Measurements from ENCODE around the gene SIRT1. TPM values are rescaled to one million over a fixed set of nuclear protein-coding genes. Genes with fewer than 3 reads are reported as not detected.

The SIRT1 gene
- total RNA-seq, 1 experiment from 2014 or later = 22.8 TPM

- ChIA-PET RAD21 (ENCODE audit: low non-redundant PET in 1 of 2, low total read pairs in 2 of 2, uncharacterized antibody in 2 of 2, unreplicated experiment in 2 of 2) (no interaction called here), CTCF (no interaction called here), POLR2A (no interaction called here)
- DNase-seq (ENCODE audit: low read depth, low spot score) (no peak), ATAC-seq (no peak)
- H3K36me3 ChIP-seq (ENCODE audit: control insufficient read depth in 1 of 2, insufficient read depth in 2 of 2, low read length in 2 of 2) = peaks cover 0 to 20% of the 10 kb centered on the region in 2 experiments; a peak in 1 of 4 replicates
- BruUV-seq (replicated peaks) = no TSS peak
- H2AFZ ChIP-seq (ENCODE audit: low read depth, low read length, poor library complexity, severe bottlenecking) = no peak overlapping the region
- H3K27me3 ChIP-seq (ENCODE audit: insufficient read depth, low read length) = no peaks in the 10 kb centered on the region
- no peak overlapping the region for H3K4me2 ChIP-seq (ENCODE audit: low read length)
- no peak overlapping the region for H3K4me3 ChIP-seq (replicated peaks in 1 of 2; ENCODE audit: low read depth in 1 of 2, low read length in 2 of 2)
- H3K79me2 ChIP-seq (ENCODE audit: insufficient read depth, low read length) = no peaks in the 10 kb centered on the region
- H3K9ac ChIP-seq (ENCODE audit: low read length) = no peak overlapping the region
- intact Hi-C loops (cut with micrococcal nuclease) = no loop called here
- H3K4me1 ChIP-seq (ENCODE audit: control insufficient read depth in 1 of 2, insufficient read depth in 2 of 2, low read length in 2 of 2) = no peaks in the 10 kb centered on the region
- H4K20me1 ChIP-seq (ENCODE audit: insufficient read depth) = no peaks in the 10 kb centered on the region
- TF ChIP-seq, protein P1, sequence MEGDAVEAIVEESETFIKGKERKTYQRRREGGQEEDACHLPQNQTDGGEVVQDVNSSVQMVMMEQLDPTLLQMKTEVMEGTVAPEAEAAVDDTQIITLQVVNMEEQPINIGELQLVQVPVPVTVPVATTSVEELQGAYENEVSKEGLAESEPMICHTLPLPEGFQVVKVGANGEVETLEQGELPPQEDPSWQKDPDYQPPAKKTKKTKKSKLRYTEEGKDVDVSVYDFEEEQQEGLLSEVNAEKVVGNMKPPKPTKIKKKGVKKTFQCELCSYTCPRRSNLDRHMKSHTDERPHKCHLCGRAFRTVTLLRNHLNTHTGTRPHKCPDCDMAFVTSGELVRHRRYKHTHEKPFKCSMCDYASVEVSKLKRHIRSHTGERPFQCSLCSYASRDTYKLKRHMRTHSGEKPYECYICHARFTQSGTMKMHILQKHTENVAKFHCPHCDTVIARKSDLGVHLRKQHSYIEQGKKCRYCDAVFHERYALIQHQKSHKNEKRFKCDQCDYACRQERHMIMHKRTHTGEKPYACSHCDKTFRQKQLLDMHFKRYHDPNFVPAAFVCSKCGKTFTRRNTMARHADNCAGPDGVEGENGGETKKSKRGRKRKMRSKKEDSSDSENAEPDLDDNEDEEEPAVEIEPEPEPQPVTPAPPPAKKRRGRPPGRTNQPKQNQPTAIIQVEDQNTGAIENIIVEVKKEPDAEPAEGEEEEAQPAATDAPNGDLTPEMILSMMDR (IDR thresholded peaks at IDR 0.05 in 2 of 3, conservative IDR thresholded peaks at IDR 0.05 in 1 of 3; ENCODE audit: borderline replicate concordance in 1 of 3, insufficient read depth in 1 of 3, low read depth in 2 of 3, low read length in 2 of 3) = no peak
- TF ChIP-seq EZH2 (IDR thresholded peaks at IDR 0.05) (no peak), TCF7L2 (IDR thresholded peaks at IDR 0.05; ENCODE audit: borderline replicate concordance, extremely low read depth, insufficient read depth, insufficient read length) (no peak), POLR2A (IDR thresholded peaks at IDR 0.05; ENCODE audit: borderline replicate concordance, extremely low read depth, insufficient read depth, insufficient read length) (no peak), ZFX (IDR thresholded peaks at IDR 0.05) (no peak), YY1 (IDR thresholded peaks at IDR 0.05; ENCODE audit: extremely low read depth, insufficient replicate concordance, low read depth, low read length) (no peak), ELF1 (IDR thresholded peaks at IDR 0.05; ENCODE audit: borderline replicate concordance, low read depth) (no peak), SIN3A (IDR thresholded peaks at IDR 0.05; ENCODE audit: low read depth) (no peak), CEBPB (IDR thresholded peaks at IDR 0.05; ENCODE audit: low read depth) (no peak), ZNF274 (IDR thresholded peaks at IDR 0.05; ENCODE audit: low read depth, low read length) (no peak), EZH2phosphoT487 (IDR thresholded peaks at IDR 0.05; ENCODE audit: borderline replicate concordance) (no peak), EGR1 (IDR thresholded peaks at IDR 0.05; ENCODE audit: low read depth) (no peak)
- TF ChIP-seq, protein P2, sequence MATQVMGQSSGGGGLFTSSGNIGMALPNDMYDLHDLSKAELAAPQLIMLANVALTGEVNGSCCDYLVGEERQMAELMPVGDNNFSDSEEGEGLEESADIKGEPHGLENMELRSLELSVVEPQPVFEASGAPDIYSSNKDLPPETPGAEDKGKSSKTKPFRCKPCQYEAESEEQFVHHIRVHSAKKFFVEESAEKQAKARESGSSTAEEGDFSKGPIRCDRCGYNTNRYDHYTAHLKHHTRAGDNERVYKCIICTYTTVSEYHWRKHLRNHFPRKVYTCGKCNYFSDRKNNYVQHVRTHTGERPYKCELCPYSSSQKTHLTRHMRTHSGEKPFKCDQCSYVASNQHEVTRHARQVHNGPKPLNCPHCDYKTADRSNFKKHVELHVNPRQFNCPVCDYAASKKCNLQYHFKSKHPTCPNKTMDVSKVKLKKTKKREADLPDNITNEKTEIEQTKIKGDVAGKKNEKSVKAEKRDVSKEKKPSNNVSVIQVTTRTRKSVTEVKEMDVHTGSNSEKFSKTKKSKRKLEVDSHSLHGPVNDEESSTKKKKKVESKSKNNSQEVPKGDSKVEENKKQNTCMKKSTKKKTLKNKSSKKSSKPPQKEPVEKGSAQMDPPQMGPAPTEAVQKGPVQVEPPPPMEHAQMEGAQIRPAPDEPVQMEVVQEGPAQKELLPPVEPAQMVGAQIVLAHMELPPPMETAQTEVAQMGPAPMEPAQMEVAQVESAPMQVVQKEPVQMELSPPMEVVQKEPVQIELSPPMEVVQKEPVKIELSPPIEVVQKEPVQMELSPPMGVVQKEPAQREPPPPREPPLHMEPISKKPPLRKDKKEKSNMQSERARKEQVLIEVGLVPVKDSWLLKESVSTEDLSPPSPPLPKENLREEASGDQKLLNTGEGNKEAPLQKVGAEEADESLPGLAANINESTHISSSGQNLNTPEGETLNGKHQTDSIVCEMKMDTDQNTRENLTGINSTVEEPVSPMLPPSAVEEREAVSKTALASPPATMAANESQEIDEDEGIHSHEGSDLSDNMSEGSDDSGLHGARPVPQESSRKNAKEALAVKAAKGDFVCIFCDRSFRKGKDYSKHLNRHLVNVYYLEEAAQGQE (IDR thresholded peaks at IDR 0.05; ENCODE audit: low read depth) = no peak
- no peaks in the 10 kb centered on the region for H3K9me3 ChIP-seq (ENCODE audit: control insufficient read depth in 1 of 2, insufficient read depth in 1 of 2, low read depth in 1 of 2, low read length in 2 of 2)
- no peak overlapping the region for H3K27ac ChIP-seq (ENCODE audit: low read depth, low read length)
- H3K9me2 ChIP-seq (ENCODE audit: insufficient read depth) = no peaks in the 10 kb centered on the region
These were observed 32.7 kb downstream of the SIRT1 start for GRCh38 chr10:67917169-67917568.

Measured in HCT116 (cell line).